HFFc6 (cell line): ENCODE data around the gene SLC1A3. TPM values are rescaled to one million over a fixed set of nuclear protein-coding genes. Genes with fewer than 3 reads are reported as not detected.

Source experiments
- DNase-seq: peaks from one replicate; pipeline ENCODE4 v3.0.0-alpha.2; 2018
- H3K27ac Mint-ChIP-seq: 2 replicates; pipeline ENCODE4 v1.8.0; 2020; ENCODE audit warnings: mild to moderate bottlenecking, mixed read lengths
- H3K27me3 Mint-ChIP-seq: 2 replicates; pipeline ENCODE4 v1.8.0; 2021; ENCODE audit warnings: mild to moderate bottlenecking, moderate library complexity, mixed read lengths; ENCODE audit not compliant: insufficient read depth
- H3K36me3 Mint-ChIP-seq: 2 replicates; pipeline ENCODE4 v1.8.0; 2021; ENCODE audit warnings: low read depth, mixed read lengths
- H3K4me1 Mint-ChIP-seq: 2 replicates; pipeline ENCODE4 v1.8.0; 2020; ENCODE audit warnings: low read depth, mixed read lengths
- H3K4me3 Mint-ChIP-seq: 2 replicates; pipeline ENCODE4 v1.8.0; 2020; ENCODE audit warnings: mild to moderate bottlenecking, moderate library complexity, mixed read lengths
- H3K9me3 Mint-ChIP-seq: 2 replicates; pipeline ENCODE4 v1.8.0; 2020; ENCODE audit warnings: mild to moderate bottlenecking, mixed read lengths
- total RNA-seq, 6 experiments: library from RNA; stranded (reverse); fragmentation: NEBNext Ultra II Directional; extraction: Animal tissue kit (Norgen Biotek cat#: 25700); gene quantifications; 2 replicates in 1 of 6; 3 replicates in 5 of 6; pipeline ENCODE4 v1.2.3, GENCODE V29; 2021
- TF ChIP-seq, protein P1 (sequence below): fragments of 200-600 bp; sonication (generic); IDR thresholded peaks from 2 replicates; pipeline ENCODE4 v1.5.0; 2021; ENCODE audit warnings: antibody characterized with exemption, mild to moderate bottlenecking

The SLC1A3 gene
- total RNA-seq, 6 experiments from 2014 or later: 0.14 TPM; not detected in 5

DNA sequence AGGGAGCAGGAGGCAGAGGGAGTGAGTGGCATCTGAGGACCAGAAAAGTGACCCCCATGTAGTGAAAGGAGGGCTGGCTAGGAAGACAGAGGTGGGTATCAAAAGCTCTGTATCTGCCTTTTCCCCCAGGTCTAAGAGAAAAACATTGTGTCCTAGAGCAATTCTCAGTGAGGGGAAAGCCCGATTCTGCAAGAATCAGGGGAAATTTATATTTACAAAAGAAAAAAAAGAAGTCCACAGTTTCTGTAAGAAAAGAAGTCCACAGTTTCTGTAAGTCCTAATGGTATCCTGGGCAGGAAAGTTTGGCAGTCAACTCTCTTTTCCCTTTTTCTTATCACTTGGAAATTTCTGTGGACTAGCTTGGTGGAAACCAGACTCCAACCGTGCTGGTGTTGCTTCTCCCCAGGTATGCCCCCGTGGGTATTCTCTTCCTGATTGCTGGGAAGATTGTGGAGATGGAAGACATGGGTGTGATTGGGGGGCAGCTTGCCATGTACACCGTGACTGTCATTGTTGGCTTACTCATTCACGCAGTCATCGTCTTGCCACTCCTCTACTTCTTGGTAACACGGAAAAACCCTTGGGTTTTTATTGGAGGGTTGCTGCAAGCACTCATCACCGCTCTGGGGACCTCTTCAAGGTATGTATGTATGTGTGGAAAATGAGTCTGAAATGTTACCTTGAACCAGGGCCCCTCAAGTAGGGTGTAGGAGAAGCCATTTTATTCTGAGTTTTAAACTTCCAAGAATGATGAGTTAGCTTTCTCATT, 73.0 kb downstream of the SLC1A3 start:
- no peaks in the 10 kb centered on the region for H3K36me3 Mint-ChIP-seq
- H3K27ac Mint-ChIP-seq: no peak overlapping the region
- no peak overlapping the region for H3K4me3 Mint-ChIP-seq
- no peak for DNase-seq
- no peaks in the 10 kb centered on the region for H3K9me3 Mint-ChIP-seq
- peaks cover 5% of the 10 kb centered on the region; the same call in 1 of the 2 replicates for H3K4me1 Mint-ChIP-seq
- H3K27me3 Mint-ChIP-seq: peaks cover 10% of the 10 kb centered on the region
- TF ChIP-seq, protein P1, sequence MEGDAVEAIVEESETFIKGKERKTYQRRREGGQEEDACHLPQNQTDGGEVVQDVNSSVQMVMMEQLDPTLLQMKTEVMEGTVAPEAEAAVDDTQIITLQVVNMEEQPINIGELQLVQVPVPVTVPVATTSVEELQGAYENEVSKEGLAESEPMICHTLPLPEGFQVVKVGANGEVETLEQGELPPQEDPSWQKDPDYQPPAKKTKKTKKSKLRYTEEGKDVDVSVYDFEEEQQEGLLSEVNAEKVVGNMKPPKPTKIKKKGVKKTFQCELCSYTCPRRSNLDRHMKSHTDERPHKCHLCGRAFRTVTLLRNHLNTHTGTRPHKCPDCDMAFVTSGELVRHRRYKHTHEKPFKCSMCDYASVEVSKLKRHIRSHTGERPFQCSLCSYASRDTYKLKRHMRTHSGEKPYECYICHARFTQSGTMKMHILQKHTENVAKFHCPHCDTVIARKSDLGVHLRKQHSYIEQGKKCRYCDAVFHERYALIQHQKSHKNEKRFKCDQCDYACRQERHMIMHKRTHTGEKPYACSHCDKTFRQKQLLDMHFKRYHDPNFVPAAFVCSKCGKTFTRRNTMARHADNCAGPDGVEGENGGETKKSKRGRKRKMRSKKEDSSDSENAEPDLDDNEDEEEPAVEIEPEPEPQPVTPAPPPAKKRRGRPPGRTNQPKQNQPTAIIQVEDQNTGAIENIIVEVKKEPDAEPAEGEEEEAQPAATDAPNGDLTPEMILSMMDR: no peak

DNA sequence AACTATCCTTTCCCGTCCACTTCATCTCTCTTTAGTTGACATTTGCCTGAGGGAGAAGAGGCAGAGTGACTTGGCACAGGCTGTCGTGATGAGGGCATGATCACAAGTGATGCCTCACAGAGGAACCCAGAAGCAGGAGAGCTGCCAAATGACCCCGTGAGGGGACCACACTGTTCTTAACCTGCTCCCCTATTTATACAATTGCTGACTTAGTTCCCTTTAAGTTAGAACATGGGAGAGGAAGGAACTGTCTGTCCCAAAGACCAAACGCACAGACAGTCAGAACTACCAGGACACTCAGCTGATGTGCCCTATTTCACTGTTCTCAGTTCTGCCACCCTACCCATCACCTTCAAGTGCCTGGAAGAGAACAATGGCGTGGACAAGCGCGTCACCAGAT, 73.7 kb downstream of the SLC1A3 start:
- Mint-ChIP-seq H3K4me1 (peaks cover 5% of the 10 kb centered on the region; the same call in 1 of the 2 replicates), H3K27me3 (peaks cover 10% of the 10 kb centered on the region), H3K4me3 (no peak overlapping the region), H3K9me3 (no peaks in the 10 kb centered on the region), H3K36me3 (no peaks in the 10 kb centered on the region), H3K27ac (no peak overlapping the region)
- TF ChIP-seq, protein P1: no peak
- no peak for DNase-seq

DNA sequence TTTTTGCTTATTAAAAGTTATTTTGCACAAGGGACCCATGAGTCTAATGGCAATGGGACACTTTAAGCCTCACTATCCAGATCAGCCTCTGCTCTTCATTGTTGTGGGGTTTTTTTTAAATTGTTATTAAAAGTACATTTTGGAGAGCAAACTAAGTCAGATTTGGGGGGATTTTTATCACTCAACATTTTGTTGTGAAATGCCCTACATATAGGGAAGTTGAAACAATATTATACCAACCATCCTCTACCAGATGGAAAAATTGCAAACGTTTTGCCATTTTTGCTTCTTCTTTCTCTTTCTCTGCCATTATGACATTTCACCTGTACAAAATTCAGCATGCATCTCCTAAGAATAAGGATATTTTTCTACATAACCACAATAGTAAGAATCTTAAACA, 75.3 kb downstream of the SLC1A3 start:
- H3K36me3 Mint-ChIP-seq: no peaks in the 10 kb centered on the region
- H3K4me1 Mint-ChIP-seq: peaks cover 5% of the 10 kb centered on the region; the same call in 1 of the 2 replicates
- no peak overlapping the region for H3K4me3 Mint-ChIP-seq
- DNase-seq: no peak
- H3K9me3 Mint-ChIP-seq: no peaks in the 10 kb centered on the region
- H3K27ac Mint-ChIP-seq: no peak overlapping the region
- TF ChIP-seq, protein P1: no peak
- H3K27me3 Mint-ChIP-seq: peaks cover 12% of the 10 kb centered on the region

DNA sequence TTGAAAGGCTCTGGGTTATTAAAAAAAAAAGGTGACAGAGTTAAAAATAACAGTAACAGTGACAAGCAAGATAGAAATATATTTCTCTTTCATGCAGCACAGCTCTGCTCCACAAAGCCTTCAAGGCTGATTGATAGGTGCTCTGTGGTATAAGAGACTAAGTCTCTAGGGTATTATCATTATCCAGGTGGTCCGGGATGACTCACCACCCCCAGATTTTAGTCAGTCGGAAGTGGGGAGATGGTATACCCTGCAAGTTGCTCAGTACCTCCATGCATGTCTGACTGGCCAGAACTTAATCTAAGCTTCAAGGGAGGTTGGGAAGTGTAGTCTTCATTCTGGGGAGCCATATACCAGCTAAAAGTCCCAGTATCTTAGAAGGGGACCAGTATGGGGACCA, 76.1 kb downstream of the SLC1A3 start:
- peaks cover 12% of the 10 kb centered on the region for H3K27me3 Mint-ChIP-seq
- no peaks in the 10 kb centered on the region for H3K9me3 Mint-ChIP-seq
- no peak overlapping the region for H3K4me3 Mint-ChIP-seq
- no peak overlapping the region for H3K27ac Mint-ChIP-seq
- no peaks in the 10 kb centered on the region for H3K36me3 Mint-ChIP-seq
- no peak for DNase-seq
- peaks cover 5% of the 10 kb centered on the region; the same call in 1 of the 2 replicates for H3K4me1 Mint-ChIP-seq
- TF ChIP-seq, protein P1: no peak

DNA sequence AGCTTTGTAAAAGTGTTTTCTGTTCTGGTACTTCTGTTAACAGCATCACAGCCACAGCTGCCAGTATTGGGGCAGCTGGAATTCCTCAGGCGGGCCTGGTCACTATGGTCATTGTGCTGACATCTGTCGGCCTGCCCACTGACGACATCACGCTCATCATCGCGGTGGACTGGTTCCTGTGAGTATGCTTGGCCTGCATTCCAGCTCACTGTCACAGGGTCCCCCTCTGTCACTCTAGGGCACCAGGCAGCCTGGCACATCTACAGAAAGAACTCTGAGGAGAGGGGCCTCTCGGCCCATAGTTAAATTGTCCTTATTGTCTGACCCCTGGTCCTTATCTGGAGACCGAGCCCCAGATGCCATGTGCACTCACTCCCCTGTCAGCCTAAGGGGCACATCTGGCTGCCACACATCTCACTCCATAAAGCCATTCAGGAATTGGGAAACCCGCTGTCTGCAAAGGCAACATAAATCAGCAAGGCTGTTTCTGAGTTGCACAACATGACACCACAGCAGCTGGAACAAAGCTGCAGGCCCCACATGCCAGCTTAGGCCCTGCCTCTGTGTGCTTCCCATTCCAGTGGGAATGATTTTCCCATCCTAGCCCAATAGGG, 77.5 kb downstream of the SLC1A3 start:
- no peaks in the 10 kb centered on the region for H3K9me3 Mint-ChIP-seq
- H3K27me3 Mint-ChIP-seq: peaks cover 11% of the 10 kb centered on the region
- TF ChIP-seq, protein P1: no peak
- no peaks in the 10 kb centered on the region for H3K36me3 Mint-ChIP-seq
- DNase-seq: no peak
- H3K4me3 Mint-ChIP-seq: no peak overlapping the region
- H3K27ac Mint-ChIP-seq: no peak overlapping the region
- H3K4me1 Mint-ChIP-seq: peaks cover 6% of the 10 kb centered on the region
